RWPE2 (cell line): ENCODE data around the gene ARF6.
A peak's percentile ranks its signal among the peaks of the same experiment; 100 is the strongest.

Experiments
- ATAC-seq: fragments of 200-7000 bp; cut with Tn5 transposase; 3 replicates; pipeline ENCODE4 v1.9.1; 2021; ENCODE audit warnings: low read depth
- DNase-seq: peaks from one replicate; pipeline ENCODE4 v3.0.0-alpha.2; 2020; ENCODE audit warnings: low spot score
- H3K27ac ChIP-seq: fragments of 450-650 bp; 2 replicates; pipeline ENCODE4 v1.5.1; 2017; ENCODE audit warnings: mild to moderate bottlenecking; ENCODE audit not compliant: poor library complexity, severe bottlenecking
- H3K27me3 ChIP-seq: fragments of 250-450 bp; sonication (Bioruptor Pico); 2 replicates; pipeline ENCODE4 v1.5.1; 2021; ENCODE audit warnings: mild to moderate bottlenecking, moderate library complexity; ENCODE audit not compliant: insufficient read depth, poor library complexity, severe bottlenecking
- H3K36me3 ChIP-seq: fragments of 250-450 bp; sonication (Bioruptor Pico); 2 replicates; pipeline ENCODE4 v1.5.1; 2020; ENCODE audit warnings: low read depth, mild to moderate bottlenecking, moderate library complexity
- H3K4me1 ChIP-seq: fragments of 250-450 bp; sonication (Bioruptor Pico); 2 replicates; pipeline ENCODE4 v1.5.1; 2021; ENCODE audit warnings: mild to moderate bottlenecking, moderate library complexity; ENCODE audit not compliant: insufficient read depth, poor library complexity, severe bottlenecking
- H3K4me3 ChIP-seq: fragments of 250-450 bp; sonication (Bioruptor Pico); 2 replicates; pipeline ENCODE4 v1.5.1; 2021; ENCODE audit warnings: mild to moderate bottlenecking, moderate library complexity; ENCODE audit not compliant: severe bottlenecking
- H3K9me3 ChIP-seq: fragments of 250-450 bp; sonication (Bioruptor Pico); 2 replicates; pipeline ENCODE4 v1.5.1; 2021; ENCODE audit warnings: mild to moderate bottlenecking, moderate library complexity; ENCODE audit not compliant: severe bottlenecking
- TF ChIP-seq, protein P1 (sequence below): fragments of 450-650 bp; IDR thresholded peaks from one replicate; pipeline ENCODE4 v1.5.1; 2017; ENCODE audit warnings: mild to moderate bottlenecking, moderate library complexity; ENCODE audit not compliant: poor library complexity, severe bottlenecking

The ARF6 gene

DNA sequence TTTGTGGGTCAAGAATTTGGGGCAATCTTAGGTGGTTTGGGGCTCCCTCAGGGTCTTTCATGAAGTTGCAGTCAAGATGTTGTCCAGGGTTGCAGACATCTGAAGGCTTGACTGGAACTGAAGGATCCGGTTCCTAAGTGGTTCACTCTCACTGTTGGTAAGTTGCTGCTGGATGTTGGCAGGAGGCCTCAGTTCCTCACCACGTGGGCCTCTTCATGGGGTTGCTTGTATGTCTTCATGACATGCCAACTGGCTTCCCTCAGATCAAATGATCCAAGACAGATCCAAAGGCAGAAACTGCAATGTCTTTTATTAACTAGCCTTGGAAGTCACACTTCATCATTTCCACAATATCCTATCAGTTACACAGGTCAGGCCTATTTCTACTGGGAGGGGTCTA is 49.2 kb downstream of the ARF6 start:
- TF ChIP-seq, protein P1, sequence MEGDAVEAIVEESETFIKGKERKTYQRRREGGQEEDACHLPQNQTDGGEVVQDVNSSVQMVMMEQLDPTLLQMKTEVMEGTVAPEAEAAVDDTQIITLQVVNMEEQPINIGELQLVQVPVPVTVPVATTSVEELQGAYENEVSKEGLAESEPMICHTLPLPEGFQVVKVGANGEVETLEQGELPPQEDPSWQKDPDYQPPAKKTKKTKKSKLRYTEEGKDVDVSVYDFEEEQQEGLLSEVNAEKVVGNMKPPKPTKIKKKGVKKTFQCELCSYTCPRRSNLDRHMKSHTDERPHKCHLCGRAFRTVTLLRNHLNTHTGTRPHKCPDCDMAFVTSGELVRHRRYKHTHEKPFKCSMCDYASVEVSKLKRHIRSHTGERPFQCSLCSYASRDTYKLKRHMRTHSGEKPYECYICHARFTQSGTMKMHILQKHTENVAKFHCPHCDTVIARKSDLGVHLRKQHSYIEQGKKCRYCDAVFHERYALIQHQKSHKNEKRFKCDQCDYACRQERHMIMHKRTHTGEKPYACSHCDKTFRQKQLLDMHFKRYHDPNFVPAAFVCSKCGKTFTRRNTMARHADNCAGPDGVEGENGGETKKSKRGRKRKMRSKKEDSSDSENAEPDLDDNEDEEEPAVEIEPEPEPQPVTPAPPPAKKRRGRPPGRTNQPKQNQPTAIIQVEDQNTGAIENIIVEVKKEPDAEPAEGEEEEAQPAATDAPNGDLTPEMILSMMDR = no peak

DNA sequence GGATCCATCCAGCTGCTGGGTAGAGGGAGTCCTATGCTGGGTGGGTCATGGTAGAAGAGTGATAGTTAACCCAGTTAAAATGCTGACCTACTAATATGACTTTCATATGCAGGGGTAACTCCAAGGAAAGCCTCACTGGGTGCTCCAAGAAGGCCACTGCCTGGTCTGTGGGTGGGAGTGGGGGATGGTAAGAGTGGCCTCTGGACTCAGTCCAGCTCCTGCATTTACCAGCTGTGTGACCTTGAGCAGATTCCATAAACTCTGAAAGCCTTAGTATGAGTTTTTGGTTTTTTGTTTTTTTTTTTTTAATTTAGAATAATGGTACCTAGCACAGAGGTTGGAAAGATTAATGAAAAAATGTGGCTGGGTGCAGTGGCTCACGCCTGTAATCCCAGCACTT is 51.6 kb downstream of the ARF6 start:
- no peaks in the 10 kb centered on the region for H3K27me3 ChIP-seq
- ATAC-seq (no peak), DNase-seq (no peak)
- TF ChIP-seq, protein P1 = no peak
- no peak overlapping the region for H3K4me3 ChIP-seq
- H3K27ac ChIP-seq = no peak overlapping the region
- H3K36me3 ChIP-seq = no peaks in the 10 kb centered on the region
- H3K9me3 ChIP-seq = no peaks in the 10 kb centered on the region
- H3K4me1 ChIP-seq = peaks cover 38% of the 10 kb centered on the region

More for the DNA sequence above, 49.2 kb downstream of the ARF6 start:
- no peak for DNase-seq
- peaks cover 2% of the 10 kb centered on the region for H3K9me3 ChIP-seq
- no peak for ATAC-seq
- no peak overlapping the region for H3K27ac ChIP-seq
- H3K4me3 ChIP-seq = no peak overlapping the region
- H3K36me3 ChIP-seq = no peaks in the 10 kb centered on the region
- H3K27me3 ChIP-seq = no peaks in the 10 kb centered on the region
- H3K4me1 ChIP-seq = peaks cover 23% of the 10 kb centered on the region

DNA sequence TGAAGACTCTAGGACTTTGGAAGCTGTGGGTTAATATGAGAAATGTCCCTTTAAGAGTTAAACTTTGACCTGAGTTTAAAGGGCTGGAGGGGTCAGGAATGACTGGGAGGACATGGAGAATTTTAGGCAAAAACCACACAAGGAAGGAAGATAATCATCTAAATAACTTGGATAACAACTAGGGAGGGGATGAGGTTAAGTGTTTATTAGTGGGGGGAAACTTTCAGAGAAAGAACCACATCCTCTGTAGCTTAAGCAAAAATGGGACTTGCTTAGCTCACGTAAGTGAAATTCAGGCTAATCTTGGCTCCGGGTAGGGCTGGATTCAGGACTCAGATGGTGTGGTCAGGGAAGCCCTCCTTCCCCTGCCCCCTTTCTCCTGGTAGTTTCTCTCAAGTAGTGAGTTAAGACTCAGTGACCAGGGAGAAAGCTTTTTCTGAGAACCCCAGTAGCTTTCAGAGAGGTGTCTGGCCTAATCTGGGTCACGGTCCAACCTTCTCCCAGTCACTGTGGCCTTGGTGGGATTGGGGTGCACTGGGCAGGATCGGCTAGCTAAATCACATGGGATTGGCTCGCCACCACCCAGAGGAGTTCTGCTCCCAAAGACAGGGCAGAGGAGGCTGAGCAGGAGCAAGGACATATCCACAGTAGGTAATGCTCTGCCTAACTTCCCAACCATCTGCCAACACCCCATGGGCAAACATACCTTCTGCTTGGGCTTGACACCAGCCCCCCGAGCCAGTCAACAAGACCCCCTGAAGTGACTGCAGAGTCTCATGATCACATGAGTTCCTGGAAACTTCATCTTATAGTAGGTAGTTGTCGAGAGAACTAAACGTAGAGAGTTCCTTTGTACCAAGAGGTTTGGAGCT is 52.8 kb downstream of the ARF6 start:
- DNase-seq = no peak
- peak overlapping the region; percentile 45 for H3K27ac ChIP-seq
- no peak for ATAC-seq
- H3K4me3 ChIP-seq = no peak overlapping the region
- peaks cover 49% of the 10 kb centered on the region for H3K4me1 ChIP-seq
- H3K27me3 ChIP-seq = no peaks in the 10 kb centered on the region
- H3K9me3 ChIP-seq = no peaks in the 10 kb centered on the region
- no peaks in the 10 kb centered on the region for H3K36me3 ChIP-seq
- TF ChIP-seq, protein P1 = no peak
